ENCODE data around the gene LBX2.

GRCh38 chr2:74512744-74513604, 13.6 kb upstream of the LBX2 start:
- TF ChIP-seq CTCF (IDR thresholded peaks at IDR 0.05 in 2 of 3, conservative IDR thresholded peaks at IDR 0.05 in 1 of 3; ENCODE audit: borderline replicate concordance in 1 of 3, insufficient read depth in 1 of 3, low read depth in 2 of 3, low read length in 2 of 3) (no peak), EZH2 (IDR thresholded peaks at IDR 0.05) (no peak), ZFX (IDR thresholded peaks at IDR 0.05) (no peak)
